NT2/D1 (cell line): ENCODE results near the gene SNX13.
A peak's percentile ranks its signal among the peaks of the same experiment; 100 is the strongest.
"Not testable (repeated sequence)": the region's sequence is repeated elsewhere in the genome, so short reads cannot be mapped to it uniquely, and the experiment has no call there.

Experiments
- DNase-seq: peaks from one replicate; pipeline ENCODE4 v3.0.0-alpha.2; 2011; ENCODE audit warnings: low read depth, low spot score
- H3K27me3 ChIP-seq: 2 replicates; pipeline ENCODE4 v1.6.0; 2011; ENCODE audit warnings: mild to moderate bottlenecking; ENCODE audit not compliant: insufficient read length, insufficient read depth
- H3K36me3 ChIP-seq: 2 replicates; pipeline ENCODE4 v1.6.1; 2011; ENCODE audit warnings: mild to moderate bottlenecking, low read length, mixed read lengths; ENCODE audit not compliant: insufficient read depth, insufficient read length
- H3K4me1 ChIP-seq: 2 replicates; pipeline ENCODE4 v1.5.1; 2011; ENCODE audit not compliant: insufficient read depth, insufficient read length
- H3K4me3 ChIP-seq: 2 replicates; pipeline ENCODE4 v1.5.1; 2011; ENCODE audit warnings: low read depth; ENCODE audit not compliant: insufficient read length
- H3K9ac ChIP-seq: 2 replicates; pipeline ENCODE4 v1.6.0; 2011; ENCODE audit warnings: low read depth; ENCODE audit not compliant: insufficient read length
- H3K9me3 ChIP-seq: 2 replicates; pipeline ENCODE4 v1.5.1; 2011; ENCODE audit warnings: mild to moderate bottlenecking, low read length; ENCODE audit not compliant: insufficient read depth
- SUZ12 ChIP-seq: IDR thresholded peaks from 2 replicates; pipeline ENCODE4 v1.6.1; 2011; ENCODE audit not compliant: insufficient read length, insufficient read depth; ENCODE audit errors: extremely low read depth
- YY1 ChIP-seq: IDR thresholded peaks from 2 replicates; pipeline ENCODE4 v1.6.1; 2011; ENCODE audit not compliant: insufficient read length, insufficient read depth
- ZNF274 ChIP-seq: IDR thresholded peaks from 2 replicates; pipeline ENCODE4 v1.6.1; 2011; ENCODE audit warnings: mild to moderate bottlenecking, low read depth, low read length

SNX13 gene

GRCh38 chr7:17910377-17910776, 29.9 kb downstream of the SNX13 start:
- no peak overlapping the region for H3K4me3 ChIP-seq
- no peaks in the 10 kb centered on the region for H3K4me1 ChIP-seq
- H3K27me3 ChIP-seq: no peaks in the 10 kb centered on the region
- H3K9me3 ChIP-seq: no peaks in the 10 kb centered on the region
- no peak for DNase-seq
- peaks cover 3% of the 10 kb centered on the region for H3K36me3 ChIP-seq
- TF ChIP-seq ZNF274 (no peak), YY1 (no peak), SUZ12 (no peak)
- no peak overlapping the region for H3K9ac ChIP-seq

GRCh38 chr7:17909310-17909709, 31.0 kb downstream of the SNX13 start:
- not testable (repeated sequence) for H3K9me3 ChIP-seq, H3K4me1 ChIP-seq, H3K27me3 ChIP-seq, H3K9ac ChIP-seq, H3K36me3 ChIP-seq, H3K4me3 ChIP-seq, DNase-seq

DNA sequence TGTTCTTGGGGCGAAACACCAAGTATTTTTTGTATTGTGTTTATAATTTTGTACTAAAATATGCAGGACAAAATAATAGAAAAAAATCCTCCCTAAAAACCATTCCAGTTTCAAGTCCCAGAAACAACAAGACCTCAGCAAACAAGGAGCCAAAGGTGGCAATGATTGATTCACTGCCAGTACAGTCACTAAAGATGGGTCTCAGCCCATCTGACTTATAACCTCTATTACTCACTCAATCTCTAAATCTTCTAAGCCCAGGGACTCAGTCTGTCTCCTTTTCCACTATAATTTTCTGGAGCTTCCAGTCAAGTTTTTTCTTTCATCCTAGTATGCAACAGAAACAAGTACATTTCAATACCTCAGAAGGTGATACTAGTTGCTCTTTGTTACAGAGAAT, 33.3 kb downstream of the SNX13 start:
- H3K9me3 ChIP-seq: no peaks in the 10 kb centered on the region
- H3K4me1 ChIP-seq: no peaks in the 10 kb centered on the region
- H3K9ac ChIP-seq: no peak overlapping the region
- DNase-seq: no peak
- no peak overlapping the region for H3K4me3 ChIP-seq
- peaks cover 3% of the 10 kb centered on the region for H3K36me3 ChIP-seq
- TF ChIP-seq YY1 (no peak), ZNF274 (no peak), SUZ12 (no peak)
- H3K27me3 ChIP-seq: no peaks in the 10 kb centered on the region

DNA sequence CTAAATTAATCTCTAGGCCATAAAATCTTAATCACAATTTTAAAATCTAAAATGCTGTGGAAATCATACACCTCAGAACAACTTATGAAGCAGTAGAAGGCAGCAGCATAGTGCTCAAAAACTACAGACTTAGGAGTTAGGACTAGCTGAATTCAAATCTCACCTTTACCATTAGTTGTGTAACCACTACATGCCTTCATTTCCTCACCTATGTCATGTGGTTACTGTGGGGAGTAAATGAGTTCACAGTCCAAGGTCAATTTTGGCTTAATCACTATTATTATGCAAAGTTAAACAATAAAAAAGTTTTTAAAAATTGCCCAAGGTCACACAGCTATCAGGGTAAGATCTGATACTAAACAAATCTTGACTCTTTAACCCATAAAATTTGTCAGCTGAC, 37.0 kb downstream of the SNX13 start:
- Histone ChIP-seq H3K4me1 (no peaks in the 10 kb centered on the region), H3K9me3 (no peaks in the 10 kb centered on the region), H3K9ac (no peak overlapping the region), H3K4me3 (no peak overlapping the region), H3K36me3 (peaks cover 3% of the 10 kb centered on the region), H3K27me3 (no peaks in the 10 kb centered on the region)
- DNase-seq: no peak
- TF ChIP-seq YY1 (no peak), SUZ12 (no peak), ZNF274 (no peak)

- Histone ChIP-seq H3K9ac (no peak overlapping the region), H3K9me3 (no peaks in the 10 kb centered on the region), H3K4me3 (no peak overlapping the region), H3K36me3 (peaks cover 3% of the 10 kb centered on the region), H3K27me3 (no peaks in the 10 kb centered on the region), H3K4me1 (no peaks in the 10 kb centered on the region)
- DNase-seq: peak; percentile 25
- TF ChIP-seq YY1 (no peak), ZNF274 (no peak), SUZ12 (no peak)
These were observed 37.7 kb downstream of the SNX13 start for GRCh38 chr7:17902599-17902998.

DNA sequence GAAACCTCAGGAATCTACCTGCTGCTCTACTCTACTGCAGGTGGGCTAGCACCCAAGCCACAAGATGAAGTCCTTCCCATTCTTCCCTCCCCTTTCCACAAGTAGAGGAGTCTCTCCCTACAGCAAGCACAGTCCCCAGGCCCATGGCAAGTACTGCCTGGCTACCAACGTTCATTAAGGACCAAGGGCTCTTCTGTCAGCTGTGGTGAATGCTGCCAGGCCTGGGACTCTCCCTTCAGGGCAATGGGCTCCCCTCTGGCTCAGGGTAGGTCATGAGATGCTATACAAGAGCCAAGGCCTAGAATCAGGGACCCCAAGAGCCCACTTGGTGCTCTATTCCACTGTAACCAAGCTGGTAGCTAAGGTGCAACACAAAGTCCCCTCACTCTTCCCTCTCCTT, 39.8 kb downstream of the SNX13 start:
- TF ChIP-seq YY1 (no peak), SUZ12 (no peak), ZNF274 (no peak)
- H3K36me3 ChIP-seq: no peaks in the 10 kb centered on the region
- no peaks in the 10 kb centered on the region for H3K9me3 ChIP-seq
- H3K9ac ChIP-seq: no peak overlapping the region
- DNase-seq: no peak
- H3K27me3 ChIP-seq: no peaks in the 10 kb centered on the region
- no peak overlapping the region for H3K4me3 ChIP-seq
- no peaks in the 10 kb centered on the region for H3K4me1 ChIP-seq

DNA sequence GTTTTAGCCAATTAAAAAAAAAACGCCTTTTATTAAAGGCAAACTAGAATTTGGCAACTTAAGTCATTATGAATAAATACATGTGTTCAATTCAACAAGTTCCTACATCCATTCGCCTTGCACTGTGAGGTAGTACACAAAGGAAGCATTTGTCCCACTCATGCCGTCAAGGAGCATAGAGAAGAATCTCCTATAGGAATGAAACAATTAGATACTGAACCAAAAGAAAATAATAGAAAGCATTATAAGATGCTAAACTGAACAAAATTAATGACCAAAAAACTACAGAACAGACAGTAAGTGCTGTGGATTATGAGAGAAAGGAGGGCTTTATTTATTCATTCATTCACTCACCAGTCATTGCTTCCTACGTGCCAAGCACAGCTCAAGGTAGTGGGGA, 42.2 kb downstream of the SNX13 start:
- H3K9me3 ChIP-seq: no peaks in the 10 kb centered on the region
- no peaks in the 10 kb centered on the region for H3K4me1 ChIP-seq
- no peak overlapping the region for H3K9ac ChIP-seq
- no peak overlapping the region for H3K4me3 ChIP-seq
- no peaks in the 10 kb centered on the region for H3K36me3 ChIP-seq
- no peak for DNase-seq
- no peak for TF ChIP-seq YY1
- TF ChIP-seq ZNF274: no peak
- no peak for TF ChIP-seq SUZ12
- H3K27me3 ChIP-seq: no peaks in the 10 kb centered on the region

- TF ChIP-seq ZNF274: no peak
- no peak for TF ChIP-seq YY1
- TF ChIP-seq SUZ12: no peak
- Histone ChIP-seq H3K4me1 (no peaks in the 10 kb centered on the region), H3K9ac (no peak overlapping the region), H3K27me3 (no peaks in the 10 kb centered on the region), H3K4me3 (no peak overlapping the region), H3K9me3 (no peaks in the 10 kb centered on the region), H3K36me3 (peaks cover 13% of the 10 kb centered on the region)
- DNase-seq: no peak
These were observed 53.0 kb downstream of the SNX13 start for GRCh38 chr7:17887286-17887685.
